K562 (cell line): ENCODE data around the gene SECISBP2. TPM values are rescaled to one million over a fixed set of nuclear protein-coding genes. Genes with fewer than 3 reads are reported as not detected.

ENCODE experiments used
- ATAC-seq: fragments of 200-7000 bp; cut with Tn5 transposase; 3 replicates; pipeline ENCODE4 v1.9.1; 2020; ENCODE audit warnings: moderate library complexity
- BruUV-seq: library from RNA; stranded (reverse); fragments of 400-500 nt; replicated peaks from 2 replicates; lab custom pipeline; 2021; lab: Mats Ljungman, UMichigan
- CTCF ChIA-PET: fragments of 300-600 bp; formaldehyde crosslinking; extraction: SDS; loops from one replicate; lab custom pipeline; 2021; ENCODE audit warnings: low intra/inter-chr PET ratio; lab: Yijun Ruan, JAX
- POLR2A ChIA-PET: fragments of 300-600, 350-650 bp; sonication (Branson Sonifier 250); formaldehyde crosslinking; extraction: SDS; loops from one replicate; lab custom pipeline; 2021; ENCODE audit warnings: antibody characterized with exemption, inconsistent platforms; lab: Yijun Ruan, JAX
- DNase-seq, 4 experiments: peaks; one replicate each; pipeline versions ENCODE4 v3.0.0 to v3.0.0-alpha.2; 2011 to 2018; ENCODE audit warnings: low spot score in 3 of 4, mixed read lengths in 3 of 4; ENCODE audit errors: extremely low read depth in 1 of 4
- FAIRE-seq: peaks from 2 replicates; lab custom pipeline; 2011; peaks lifted over from hg19 to GRCh38; lab: Jason Lieb, UNC
- H2AFZ ChIP-seq: 2 replicates; pipeline ENCODE4 v1.6.0; 2011; ENCODE audit warnings: low read depth, low read length, control low read depth, inconsistent platforms
- H3K27ac ChIP-seq: fragments of 200-600 bp; 3 replicates; pipeline ENCODE4 v1.8.0; 2011; ENCODE audit warnings: low read depth, mild to moderate bottlenecking, control low read depth, inconsistent platforms, low read length, moderate library complexity, mixed read lengths; ENCODE audit errors: extremely low read depth
- H3K27me3 ChIP-seq, 2 experiments: fragments of 300-600 bp in 1 of 2; 2 replicates in 1 of 2; 3 replicates in 1 of 2; pipeline versions ENCODE4 v1.6.0 to v1.8.0; 2011; ENCODE audit warnings: inconsistent platforms in 2 of 2, low read length in 2 of 2, mild to moderate bottlenecking in 1 of 2, mixed read lengths in 1 of 2, moderate library complexity in 1 of 2; ENCODE audit not compliant: control insufficient read depth in 2 of 2, insufficient read depth in 2 of 2
- H3K36me3 ChIP-seq: fragments of 300-600 bp; 3 replicates; pipeline ENCODE4 v1.8.0; 2011; ENCODE audit warnings: mild to moderate bottlenecking, low read length, inconsistent platforms; ENCODE audit not compliant: control insufficient read depth, insufficient read depth
- H3K4me1 ChIP-seq, 2 experiments: fragments of 200-600 bp in 1 of 2; replicated peaks in 1 of 2; 2 replicates in 1 of 2; 3 replicates in 1 of 2; pipeline versions ENCODE4 v1.5.1 to v1.8.0; 2011; ENCODE audit warnings: inconsistent platforms in 2 of 2, low read length in 2 of 2, mild to moderate bottlenecking in 1 of 2, mixed read lengths in 1 of 2, moderate library complexity in 1 of 2; ENCODE audit not compliant: control insufficient read depth in 2 of 2, insufficient read depth in 2 of 2
- H3K4me2 ChIP-seq: 2 replicates; pipeline ENCODE4 v1.6.1; 2011; ENCODE audit warnings: low read length, control low read depth, inconsistent platforms, mixed read lengths; ENCODE audit not compliant: insufficient read depth
- H3K4me3 ChIP-seq: fragments of 200-600 bp; sonication (generic), shearing (Covaris generic); 2 replicates; pipeline ENCODE4 v1.5.1; 2016; ENCODE audit warnings: control low read depth, inconsistent platforms
- H3K79me2 ChIP-seq: fragments of 200-600 bp; 3 replicates; pipeline ENCODE4 v1.8.0; 2011; ENCODE audit warnings: low read length, inconsistent platforms; ENCODE audit not compliant: control insufficient read depth, insufficient read depth
- H3K9ac ChIP-seq, 2 experiments: 2 replicates each; pipeline versions ENCODE4 v1.6.0 to v1.6.1; 2011; ENCODE audit warnings: low read depth in 2 of 2, low read length in 2 of 2, control low read depth in 1 of 2, inconsistent platforms in 1 of 2, mild to moderate bottlenecking in 1 of 2, mixed read lengths in 1 of 2; ENCODE audit not compliant: insufficient read depth in 1 of 2
- H3K9me1 ChIP-seq: one replicate; pipeline ENCODE4 v1.6.0; 2011; ENCODE audit warnings: inconsistent platforms, mild to moderate bottlenecking, low read length, moderate library complexity; ENCODE audit not compliant: control insufficient read depth, insufficient read depth
- H3K9me3 ChIP-seq: replicated peaks from 2 replicates; pipeline ENCODE4 v1.5.1; 2011; ENCODE audit warnings: low read depth, low read length, inconsistent platforms; ENCODE audit not compliant: control insufficient read depth, insufficient read depth
- H4K20me1 ChIP-seq: replicated peaks from 2 replicates; pipeline ENCODE4 v1.6.1; 2011; ENCODE audit warnings: low read length, inconsistent platforms, mixed read lengths; ENCODE audit not compliant: control insufficient read depth, insufficient read depth
- BDP1 ChIP-seq: IDR thresholded peaks from 3 replicates; pipeline ENCODE4 v1.6.1; 2011; ENCODE audit not compliant: insufficient read length, insufficient read depth
- FOXJ2 ChIP-seq: fragments of 200-800 bp; sonication (Bioruptor generic); IDR thresholded peaks from 2 replicates; pipeline ENCODE4 v1.6.1; 2016; ENCODE audit warnings: missing genetic modification characterization, missing compliant biosample characterization
- HIVEP1 ChIP-seq: fragments of 250-450 bp; sonication (Bioruptor Pico); IDR thresholded peaks from 2 replicates; pipeline ENCODE4 v1.4.0; 2020; ENCODE audit warnings: mild to moderate bottlenecking
- LARP7 ChIP-seq: fragments of 450-650 bp; IDR thresholded peaks from 2 replicates; pipeline ENCODE4 v1.6.1; 2016
- OTX1 ChIP-seq: fragments of 450-650 bp; formaldehyde crosslinking; IDR thresholded peaks from 2 replicates; pipeline ENCODE4 v1.4.0; 2022; ENCODE audit warnings: mild to moderate bottlenecking
- TCFL5 ChIP-seq: fragments of 250-450 bp; sonication (Bioruptor Pico); conservative IDR thresholded peaks from 2 replicates; pipeline ENCODE4 v1.6.1; 2021; ENCODE audit warnings: mild to moderate bottlenecking, moderate library complexity, matching md5 sums
- TEAD1 ChIP-seq, 2 experiments: fragments of 450-650 bp in 1 of 2; sonication (generic) in 1 of 2; formaldehyde crosslinking; IDR thresholded peaks; 2 replicates each; pipeline versions ENCODE4 v1.4.0 to v1.8.0; 2020 to 2022; ENCODE audit warnings: mild to moderate bottlenecking in 2 of 2, missing genetic modification reagents in 1 of 2
- WGBS: fragments of 100-300 bp; shearing (Covaris generic); methylation state at CpG from one replicate; pipeline ENCODE4 v1.1.6; 2016; ENCODE audit warnings: low coverage, mixed read lengths; ENCODE audit not compliant: insufficient coverage; ENCODE audit errors: missing lambda C conversion rate; 5-methylcytosine and 5-hydroxymethylcytosine counted together
- in situ Hi-C: fragments of 300-500 bp; cut with MboI; formaldehyde crosslinking; loops from 4 replicates; pipeline ENCODE4 v1.15.0; 2018; ENCODE audit warnings: inconsistent platforms, mixed read lengths
- intact Hi-C: fragments of 100-400 bp; cut with micrococcal nuclease; formaldehyde crosslinking; loops from 2 replicates; pipeline ENCODE4 v1.14.2; 2022
- polyA plus RNA-seq, 8 experiments: library from polyadenylated mRNA; depleted of rRNA in 4 of 8; stranded (reverse) in 5 of 8; unstranded in 3 of 8; fragments of >200 nt; fragmentation: Nextera tagmentation in 2 of 8; fragmentation: Illumina TruSeq in 1 of 8; extraction: Ambion mirVana in 2 of 8; extraction: Trizol in 1 of 8; gene quantifications; 2 replicates each; pipeline versions ENCODE4 v1.2.1 to v1.2.3, GENCODE V29; 2011 to 2014; ENCODE audit warnings: inconsistent platforms in 1 of 8, missing spikeins in 1 of 8
- total RNA-seq, 7 experiments: library from RNA; depleted of rRNA in 6 of 7; stranded (reverse); fragments of >200 nt in 6 of 7; fragmentation: Illumina TruSeq in 2 of 7; extraction: Trizol in 2 of 7; gene quantifications; 2 replicates each; pipeline versions ENCODE4 v1.2.1 to v1.2.3, GENCODE V29; 2011 to 2021; ENCODE audit warnings: low replicate concordance in 1 of 7
- TF ChIP-seq, protein P1 (sequence below), 2 experiments: fragments of 450-650 bp in 1 of 2; sonication (generic) in 1 of 2; formaldehyde crosslinking; conservative IDR thresholded peaks; 2 replicates each; pipeline versions ENCODE4 v1.4.0 to v1.8.1; 2020 to 2022; ENCODE audit warnings: mild to moderate bottlenecking in 1 of 2, missing genetic modification reagents in 1 of 2
- TF ChIP-seq, protein P2 (sequence below): sonication (generic); formaldehyde crosslinking; IDR thresholded peaks from 2 replicates; pipeline ENCODE4 v1.8.1; 2023; ENCODE audit warnings: mild to moderate bottlenecking, missing genetic modification reagents, moderate library complexity
- TF ChIP-seq, protein P3 (sequence below): fragments of 250-450 bp; sonication (Bioruptor Pico); IDR thresholded peaks from 2 replicates; pipeline ENCODE4 v1.8.0; 2022; ENCODE audit warnings: moderate library complexity, mild to moderate bottlenecking, inconsistent platforms
- TF ChIP-seq, protein P4 (sequence below): sonication (generic); formaldehyde crosslinking; IDR thresholded peaks from 2 replicates; pipeline ENCODE4 v1.8.1; 2023; ENCODE audit warnings: mild to moderate bottlenecking, missing genetic modification reagents

SECISBP2 gene
- total and polyA plus RNA-seq, 9 of the 15 experiments (the other 6 are each of a cell fraction or from before 2014, with no cell fraction given) = 3.2 to 41.6 (median 26.1) TPM

DNA sequence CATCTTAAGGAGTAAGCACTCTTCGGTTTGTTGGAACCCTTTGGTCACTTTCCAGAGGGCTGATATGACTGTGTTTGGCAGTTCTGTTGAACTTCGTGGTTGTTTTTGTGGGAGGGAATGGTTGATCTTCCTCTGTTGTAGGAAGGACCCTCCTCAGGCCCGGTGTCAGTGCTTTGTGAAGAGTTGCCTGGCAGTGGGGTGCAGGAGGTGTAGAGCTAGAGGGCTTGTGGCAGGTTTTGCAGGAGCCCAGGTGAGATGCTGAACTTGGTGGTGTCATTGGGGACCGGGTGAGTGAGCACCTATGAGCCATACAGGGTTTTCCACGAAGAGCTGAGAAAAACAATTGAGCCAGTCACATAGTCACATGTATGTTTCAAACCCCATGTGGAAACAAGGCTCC, 27.2 kb downstream of the SECISBP2 start:
- FAIRE-seq (no peak), ATAC-seq (no peak), DNase-seq (no peak)
- POLR2A ChIA-PET = no interaction called here
- in situ Hi-C loops = no loop called here
- no peaks in the 10 kb centered on the region for H3K9me1 ChIP-seq
- no peaks in the 10 kb centered on the region for H3K9me3 ChIP-seq
- BruUV-seq = no TSS peak
- H3K4me2 ChIP-seq = no peak overlapping the region
- no peaks in the 10 kb centered on the region for H3K79me2 ChIP-seq
- peaks cover 83% of the 10 kb centered on the region for H3K36me3 ChIP-seq
- H2AFZ ChIP-seq = no peak overlapping the region
- WGBS = 92% methylated on average over 4 of the region's 5 CpGs
- H3K4me3 ChIP-seq = no peak overlapping the region
- intact Hi-C loops = no loop called here
- TF ChIP-seq LARP7 (no peak), BDP1 (no peak), OTX1 (no peak), FOXJ2 (tag) (no peak), HIVEP1 (CRISPR knock-in tag) (no peak), TEAD1 (CRISPR knock-in tag; IDR thresholded peaks at IDR 0.05) (no peak), TCFL5 (CRISPR knock-in tag) (no peak)
- TF ChIP-seq, protein P1, sequence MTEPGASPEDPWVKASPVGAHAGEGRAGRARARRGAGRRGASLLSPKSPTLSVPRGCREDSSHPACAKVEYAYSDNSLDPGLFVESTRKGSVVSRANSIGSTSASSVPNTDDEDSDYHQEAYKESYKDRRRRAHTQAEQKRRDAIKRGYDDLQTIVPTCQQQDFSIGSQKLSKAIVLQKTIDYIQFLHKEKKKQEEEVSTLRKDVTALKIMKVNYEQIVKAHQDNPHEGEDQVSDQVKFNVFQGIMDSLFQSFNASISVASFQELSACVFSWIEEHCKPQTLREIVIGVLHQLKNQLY (CRISPR knock-in tag; conservative IDR thresholded peaks at IDR 0.05) = no peak
- TF ChIP-seq, protein P2, sequence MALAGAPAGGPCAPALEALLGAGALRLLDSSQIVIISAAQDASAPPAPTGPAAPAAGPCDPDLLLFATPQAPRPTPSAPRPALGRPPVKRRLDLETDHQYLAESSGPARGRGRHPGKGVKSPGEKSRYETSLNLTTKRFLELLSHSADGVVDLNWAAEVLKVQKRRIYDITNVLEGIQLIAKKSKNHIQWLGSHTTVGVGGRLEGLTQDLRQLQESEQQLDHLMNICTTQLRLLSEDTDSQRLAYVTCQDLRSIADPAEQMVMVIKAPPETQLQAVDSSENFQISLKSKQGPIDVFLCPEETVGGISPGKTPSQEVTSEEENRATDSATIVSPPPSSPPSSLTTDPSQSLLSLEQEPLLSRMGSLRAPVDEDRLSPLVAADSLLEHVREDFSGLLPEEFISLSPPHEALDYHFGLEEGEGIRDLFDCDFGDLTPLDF (CRISPR knock-in tag) = no peak
- TF ChIP-seq, protein P3, sequence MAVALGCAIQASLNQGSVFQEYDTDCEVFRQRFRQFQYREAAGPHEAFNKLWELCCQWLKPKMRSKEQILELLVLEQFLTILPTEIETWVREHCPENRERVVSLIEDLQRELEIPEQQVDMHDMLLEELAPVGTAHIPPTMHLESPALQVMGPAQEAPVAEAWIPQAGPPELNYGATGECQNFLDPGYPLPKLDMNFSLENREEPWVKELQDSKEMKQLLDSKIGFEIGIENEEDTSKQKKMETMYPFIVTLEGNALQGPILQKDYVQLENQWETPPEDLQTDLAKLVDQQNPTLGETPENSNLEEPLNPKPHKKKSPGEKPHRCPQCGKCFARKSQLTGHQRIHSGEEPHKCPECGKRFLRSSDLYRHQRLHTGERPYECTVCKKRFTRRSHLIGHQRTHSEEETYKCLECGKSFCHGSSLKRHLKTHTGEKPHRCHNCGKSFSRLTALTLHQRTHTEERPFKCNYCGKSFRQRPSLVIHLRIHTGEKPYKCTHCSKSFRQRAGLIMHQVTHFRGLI (CRISPR knock-in tag) = no peak
- TF ChIP-seq, protein P4, sequence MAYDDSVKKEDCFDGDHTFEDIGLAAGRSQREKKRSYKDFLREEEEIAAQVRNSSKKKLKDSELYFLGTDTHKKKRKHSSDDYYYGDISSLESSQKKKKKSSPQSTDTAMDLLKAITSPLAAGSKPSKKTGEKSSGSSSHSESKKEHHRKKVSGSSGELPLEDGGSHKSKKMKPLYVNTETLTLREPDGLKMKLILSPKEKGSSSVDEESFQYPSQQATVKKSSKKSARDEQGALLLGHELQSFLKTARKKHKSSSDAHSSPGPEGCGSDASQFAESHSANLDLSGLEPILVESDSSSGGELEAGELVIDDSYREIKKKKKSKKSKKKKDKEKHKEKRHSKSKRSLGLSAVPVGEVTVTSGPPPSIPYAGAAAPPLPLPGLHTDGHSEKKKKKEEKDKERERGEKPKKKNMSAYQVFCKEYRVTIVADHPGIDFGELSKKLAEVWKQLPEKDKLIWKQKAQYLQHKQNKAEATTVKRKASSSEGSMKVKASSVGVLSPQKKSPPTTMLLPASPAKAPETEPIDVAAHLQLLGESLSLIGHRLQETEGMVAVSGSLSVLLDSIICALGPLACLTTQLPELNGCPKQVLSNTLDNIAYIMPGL = no peak
- H3K4me1 ChIP-seq = peaks cover 0 to 2% of the 10 kb centered on the region in 2 experiments; a peak in 2 of 5 replicates
- no peak overlapping the region for H3K27ac ChIP-seq
- H3K9ac ChIP-seq = no peak overlapping the region
- no peaks in the 10 kb centered on the region for H4K20me1 ChIP-seq
- no peaks in the 10 kb centered on the region for H3K27me3 ChIP-seq
- CTCF ChIA-PET = no interaction called here
